Motor neuron (in vitro differentiated cells): ENCODE measurements around the gene C16orf95. TPM values are rescaled to one million over a fixed set of nuclear protein-coding genes. Genes with fewer than 3 reads are reported as not detected.

Experiments
- ATAC-seq, 8 experiments: fragments of 200-7000 bp; cut with Tn5 transposase; replicated peaks in 6 of 8; 2 replicates each; pipeline ENCODE4 v1.8.0; 2021; ENCODE audit warnings: mild to moderate bottlenecking in 8 of 8, moderate library complexity in 8 of 8
- H3K27ac ChIP-seq, 2 donors: fragments of 250-450 bp; sonication (Bioruptor Pico); 2 replicates each; pipeline ENCODE4 v1.9.0; 2021; ENCODE audit warnings: antibody characterized with exemption in 2 of 2, mild to moderate bottlenecking in 2 of 2, moderate library complexity in 1 of 2
- H3K4me1 ChIP-seq, 2 donors: fragments of 250-450 bp; sonication (Bioruptor Pico); replicated peaks in 1 of 2; 2 replicates each; pipeline ENCODE4 v1.6.1; 2021; ENCODE audit warnings: antibody characterized with exemption in 2 of 2, mild to moderate bottlenecking in 2 of 2, moderate library complexity in 1 of 2
- H3K4me3 ChIP-seq, 5 donors: fragments of 250-450 bp; sonication (Bioruptor Pico); 2 replicates each; pipeline ENCODE4 v1.9.0; 2021; ENCODE audit warnings: antibody characterized with exemption in 5 of 5, mild to moderate bottlenecking in 5 of 5, moderate library complexity in 4 of 5
- WGBS, 10 experiments: fragments of 450-650 bp; shearing (Covaris generic); methylation state at CpG; one replicate each; pipeline ENCODE4 v1.0.0; 2022; 5-methylcytosine and 5-hydroxymethylcytosine counted together
- in situ Hi-C, 9 experiments: fragments of 400-800 bp; cut with MboI; loops; one replicate each; pipeline ENCODE4 v1.15.0; 2021; ENCODE audit warnings: low sequenced_read_pairs in 9 of 9, low pct_unique_long_range_greater_than_20kb in 2 of 9; ENCODE audit not compliant: unreplicated experiment in 9 of 9
- total RNA-seq, 8 experiments: library from RNA; unstranded; fragments of 300-600 nt; gene quantifications; 2 replicates each; pipeline versions ENCODE4 v1.2.3 to v1.2.4, GENCODE V29; 2022

The C16orf95 gene
- total RNA-seq, 8 experiments from 2014 or later = 2.9 to 5.4 (median 4.2) TPM

DNA sequence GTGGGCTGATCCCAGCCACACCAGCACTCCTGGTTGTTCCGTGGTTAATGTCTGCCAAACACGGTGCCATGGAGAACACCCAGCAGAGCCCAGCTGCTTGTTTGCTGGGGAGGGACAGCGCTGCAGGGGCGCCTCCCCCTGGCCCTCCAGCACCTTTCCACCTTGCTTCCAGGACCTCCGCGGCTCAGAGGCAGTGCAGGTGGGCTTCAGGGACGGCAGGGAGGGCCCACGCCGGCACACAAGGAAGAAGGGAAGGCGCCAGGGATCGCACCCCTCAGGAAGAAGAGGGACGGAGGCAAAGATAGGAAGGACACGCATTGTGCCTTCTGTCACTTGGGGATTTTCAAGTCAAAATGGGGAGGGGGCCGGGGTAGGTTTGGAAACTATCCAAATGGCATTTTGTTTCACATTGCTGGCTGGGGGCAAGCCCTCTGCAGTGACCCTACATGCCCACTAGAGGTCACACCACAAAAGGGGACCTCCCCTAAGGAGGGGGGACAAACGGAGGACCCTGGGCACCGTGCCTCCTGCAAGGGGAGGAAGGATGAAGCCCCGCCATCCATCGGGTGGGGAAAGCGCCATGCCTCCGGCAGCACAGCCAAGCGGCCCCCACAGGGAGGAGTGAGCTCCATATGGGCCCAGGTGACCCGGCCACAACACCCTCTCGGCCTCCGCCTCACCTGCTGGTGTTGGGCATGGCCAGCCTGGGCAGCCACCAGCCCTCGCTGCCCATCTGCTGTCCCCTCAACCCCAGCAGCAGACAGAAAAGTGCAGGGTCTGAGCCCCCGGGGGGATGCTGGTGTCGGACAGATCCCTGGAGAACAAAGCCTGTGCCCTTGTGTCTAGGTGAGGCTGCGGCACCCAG, 7.5 kb upstream of the C16orf95 start:
- peak; percentile 42 to 81 (median 61) for ATAC-seq
- Histone ChIP-seq H3K27ac (no peak overlapping the region), H3K4me1 (peaks cover 0 to 4% of the 10 kb centered on the region in 2 donors), H3K4me3 (no peak overlapping the region)
- 25 to 83% (median 76%) methylated on average over 2 to 16 of the region's 28 CpGs; no CpG with 5 or more reads in 5 of the 10 experiments for WGBS, 10 experiments
- in situ Hi-C loops = no loop called here

- WGBS, 10 experiments = 78 to 100% (median 90%) methylated on average over 1 to 9 of the region's 21 CpGs; no CpG with 5 or more reads in 3 of the 10 experiments
- in situ Hi-C loops = no loop called here
- ATAC-seq = no peak
- no peak overlapping the region for H3K4me3 ChIP-seq
- peaks cover 0 to 4% of the 10 kb centered on the region in 2 donors for H3K4me1 ChIP-seq
- no peak overlapping the region for H3K27ac ChIP-seq
Measured at GRCh38 chr16:87323727-87324410, 6.7 kb upstream of the C16orf95 start.

DNA sequence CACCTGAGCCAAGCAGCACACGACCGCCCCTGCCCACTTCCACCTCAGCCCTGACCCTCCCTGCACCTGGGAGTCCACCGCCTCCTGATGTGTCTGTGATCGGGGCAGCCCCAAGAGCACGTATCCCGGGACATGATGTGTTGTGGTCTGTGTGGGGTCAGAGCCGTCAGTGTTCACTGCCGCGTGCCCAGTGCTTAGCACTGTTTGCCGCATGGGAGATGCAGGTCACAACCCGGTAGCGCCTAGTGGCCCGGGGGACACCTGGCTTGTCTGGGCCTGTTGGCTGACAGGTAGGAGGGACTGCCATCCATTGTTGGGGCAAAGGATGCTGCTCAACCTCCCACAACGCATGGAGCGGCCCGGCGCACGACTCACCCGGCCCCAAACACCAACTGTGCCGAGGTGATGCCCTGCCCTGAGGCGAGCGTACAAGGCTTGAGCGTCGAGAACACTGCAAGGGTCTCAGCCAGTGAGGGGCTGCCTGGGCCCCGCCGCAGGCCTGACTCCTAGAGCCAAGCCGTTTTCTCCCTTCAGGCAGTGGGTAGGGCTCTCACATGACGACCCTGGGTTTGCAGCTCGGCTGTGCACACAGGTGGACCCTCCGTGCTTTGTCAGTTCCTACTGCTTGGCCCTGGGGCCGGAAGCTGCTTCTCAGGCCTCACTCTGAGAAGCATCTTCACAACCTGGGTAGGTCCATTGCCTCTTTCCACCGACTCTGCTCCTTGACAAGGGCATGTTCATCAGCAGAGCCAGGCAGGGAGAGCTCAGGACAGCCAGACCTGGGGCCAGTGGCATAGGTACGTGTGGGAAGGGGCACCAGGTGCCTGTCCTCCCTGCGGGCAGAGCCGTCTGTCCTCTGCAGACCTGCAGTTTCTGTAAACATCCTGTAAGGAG, 5.9 kb upstream of the C16orf95 start:
- Histone ChIP-seq H3K4me3 (no peak overlapping the region), H3K27ac (no peak overlapping the region), H3K4me1 (peaks cover 0 to 9% of the 10 kb centered on the region in 2 donors)
- WGBS, 10 experiments = 60 to 100% (median 90%) methylated on average over 2 of the region's 35 CpGs; no CpG with 5 or more reads in 6 of the 10 experiments
- in situ Hi-C loops = no loop called here
- peak in 1 of 8 experiments; percentile 2 for ATAC-seq

- 100% methylated on average over 1 of the region's 9 CpGs; no CpG with 5 or more reads in 8 of the 10 experiments for WGBS, 10 experiments
- no peak overlapping the region for H3K27ac ChIP-seq
- in situ Hi-C loops = no loop called here
Measured at GRCh38 chr16:87322360-87322759, 5.2 kb upstream of the C16orf95 start.

GRCh38 chr16:87321336-87322107, 4.3 kb upstream of the C16orf95 start:
- ATAC-seq = no peak
- in situ Hi-C loops = no loop called here
- Histone ChIP-seq H3K4me1 (peaks cover 0 to 9% of the 10 kb centered on the region in 2 donors), H3K27ac (no peak overlapping the region), H3K4me3 (no peak overlapping the region)
- 53 to 100% (median 82%) methylated on average over 1 to 12 of the region's 20 CpGs; no CpG with 5 or more reads in 2 of the 10 experiments for WGBS, 10 experiments

More at GRCh38 chr16:87322360-87322759, 5.2 kb upstream of the C16orf95 start:
- H3K4me3 ChIP-seq = no peak overlapping the region
- H3K4me1 ChIP-seq = peaks cover 0 to 9% of the 10 kb centered on the region in 2 donors
- ATAC-seq = no peak

GRCh38 chr16:87320510-87321227, 3.5 kb upstream of the C16orf95 start:
- in situ Hi-C loops = no loop called here
- Histone ChIP-seq H3K4me1 (peaks cover 0 to 9% of the 10 kb centered on the region in 2 donors), H3K27ac (no peak overlapping the region), H3K4me3 (no peak overlapping the region)
- WGBS, 10 experiments = 65 to 100% (median 92%) methylated on average over 1 to 6 of the region's 12 CpGs; no CpG with 5 or more reads in 4 of the 10 experiments
- no peak for ATAC-seq

DNA sequence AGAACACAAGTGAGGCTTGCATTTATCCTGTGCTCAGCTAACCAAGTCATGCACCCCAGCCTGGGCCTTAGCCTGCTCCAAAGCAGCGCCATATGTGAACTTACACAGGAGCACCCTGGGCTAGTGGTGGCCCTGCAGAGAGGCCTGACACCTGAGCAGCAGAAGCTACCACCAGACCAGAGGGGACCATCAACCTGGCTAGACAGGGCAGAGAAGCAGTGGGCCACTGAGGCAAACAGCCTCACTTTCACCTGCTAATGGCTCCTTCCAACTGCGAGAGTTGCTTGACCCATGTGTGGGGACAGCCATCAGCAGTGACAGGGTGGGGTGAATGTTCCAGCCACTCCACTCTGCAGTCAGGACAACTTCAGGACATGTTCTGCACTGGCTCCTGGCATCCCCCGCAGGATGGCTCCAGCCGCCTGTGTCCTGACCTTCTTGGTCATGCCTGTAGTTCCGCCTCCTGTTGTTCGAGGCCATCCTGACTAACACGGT, 2.9 kb upstream of the C16orf95 start:
- in situ Hi-C loops = no loop called here
- Histone ChIP-seq H3K4me3 (no peak overlapping the region), H3K4me1 (peaks cover 0 to 9% of the 10 kb centered on the region in 2 donors), H3K27ac (no peak overlapping the region)
- 67 to 100% (median 94%) methylated on average over 1 to 3 of the region's 7 CpGs; no CpG with 5 or more reads in 6 of the 10 experiments for WGBS, 10 experiments
- no peak for ATAC-seq

GRCh38 chr16:87319011-87319410, 1.8 kb upstream of the C16orf95 start:
- ATAC-seq = no peak
- no peak overlapping the region for H3K4me3 ChIP-seq
- peaks cover 0 to 7% of the 10 kb centered on the region in 2 donors for H3K4me1 ChIP-seq
- in situ Hi-C loops = no loop called here
- H3K27ac ChIP-seq = no peak overlapping the region

DNA sequence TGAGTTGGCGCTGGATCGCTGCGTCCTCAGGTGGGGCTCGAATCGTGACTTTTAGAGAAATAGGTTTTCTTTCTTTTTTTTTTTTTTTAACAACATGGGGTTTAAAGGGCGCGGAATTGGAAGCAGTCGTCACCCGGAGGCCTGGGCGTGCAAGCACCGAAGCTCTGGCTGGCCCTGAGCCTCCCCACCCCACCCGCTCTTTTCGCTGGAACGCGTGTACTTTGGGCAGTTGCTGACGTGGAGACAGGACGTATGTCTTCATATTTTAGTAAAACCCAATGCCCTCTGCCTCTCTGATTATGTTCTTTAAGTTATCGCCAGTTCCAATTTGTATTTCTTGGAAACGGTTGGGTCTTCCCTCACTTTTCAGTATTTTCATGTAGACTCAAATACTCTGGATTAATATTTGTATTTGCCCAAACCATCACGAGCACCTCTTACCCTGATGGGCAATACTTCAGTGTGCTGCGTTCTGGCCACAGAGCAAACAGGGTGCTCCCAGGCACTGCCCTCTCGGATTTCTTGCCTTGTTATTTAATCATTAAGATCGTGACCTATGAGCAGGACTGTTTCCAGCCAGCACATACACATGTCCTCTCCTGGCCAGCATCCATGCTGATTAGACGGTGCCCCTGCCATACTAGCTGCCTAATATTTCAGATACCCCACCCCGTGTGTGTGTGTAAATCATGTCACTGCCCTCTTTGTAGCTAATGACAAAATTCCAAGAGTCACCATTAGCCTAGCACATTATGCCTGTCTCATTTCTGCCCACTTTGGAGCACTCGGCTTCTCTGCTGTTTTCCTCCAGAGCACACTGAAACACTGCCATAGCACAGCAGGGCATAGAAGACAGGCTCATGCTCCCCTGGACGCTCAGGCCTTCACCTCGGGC, 805 bp upstream of the C16orf95 start:
- WGBS, 10 experiments = 0 to 20% (median 4%) methylated on average over 1 to 24 of the region's 28 CpGs
- Histone ChIP-seq H3K27ac (peak overlapping the region; percentile 75 to 91), H3K4me1 (peaks cover 0 to 7% of the 10 kb centered on the region in 2 donors), H3K4me3 (peak overlapping the region; percentile 72 to 98 (median 93))
- peak; percentile 42 to 57 (median 48) for ATAC-seq
- in situ Hi-C loops = no loop called here

DNA sequence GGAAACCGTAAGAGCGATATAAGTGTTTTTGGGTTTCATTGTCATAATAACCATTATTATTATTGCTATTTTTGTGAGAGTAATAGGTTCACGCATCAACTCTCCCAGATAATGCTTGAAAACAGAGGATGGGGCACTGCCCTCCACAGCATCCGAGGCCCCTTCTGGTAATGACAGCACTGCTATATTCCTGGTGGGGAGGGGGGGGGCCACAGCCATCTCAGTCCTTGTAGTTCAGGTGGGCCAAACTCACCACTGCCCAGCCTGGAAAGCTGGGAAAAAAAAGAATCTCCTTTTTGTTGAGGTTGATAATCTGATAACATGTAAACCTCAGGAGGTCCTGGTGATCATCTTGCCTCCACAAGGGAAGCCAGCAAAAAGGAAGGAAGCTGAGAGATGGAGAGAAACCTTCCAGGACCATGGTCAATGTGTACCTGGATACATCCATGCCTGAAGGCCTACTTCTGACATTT, 706 bp downstream of the C16orf95 start:
- 85 to 100% (median 100%) methylated on average over 1 to 4 of the region's 4 CpGs; no CpG with 5 or more reads in 4 of the 10 experiments for WGBS, 10 experiments
- in situ Hi-C loops = no loop called here

More for the DNA sequence above, 706 bp downstream of the C16orf95 start:
- ATAC-seq = no peak
- Histone ChIP-seq H3K4me1 (peaks cover 0 to 7% of the 10 kb centered on the region in 2 donors), H3K4me3 (peak overlapping the region; percentile 72 to 98 (median 93)), H3K27ac (peak overlapping the region; percentile 75 to 91)
